ENCODE data around the gene ATP6V1B1. TPM values are rescaled to one million over a fixed set of nuclear protein-coding genes. Genes with fewer than 3 reads are reported as not detected.

ATP6V1B1 gene
- total RNA-seq, 1 donor: not detected

GRCh38 chr2:70962211-70962884, 26.6 kb downstream of the ATP6V1B1 start:
- no peak for DNase-seq (ENCODE audit: low read depth)
- H3K4me3 ChIP-seq (ENCODE audit: low read depth, low read length): no peak overlapping the region
- no peak for TF ChIP-seq CTCF (IDR thresholded peaks at IDR 0.05; ENCODE audit: insufficient read depth, low read depth, low read length)

GRCh38 chr2:70962885-70963878, 27.5 kb downstream of the ATP6V1B1 start:
- no peak for TF ChIP-seq CTCF (IDR thresholded peaks at IDR 0.05; ENCODE audit: insufficient read depth, low read depth, low read length)
- DNase-seq (ENCODE audit: low read depth): no peak
- H3K4me3 ChIP-seq (ENCODE audit: low read depth, low read length): no peak overlapping the region

- TF ChIP-seq CTCF (IDR thresholded peaks at IDR 0.05; ENCODE audit: insufficient read depth, low read depth, low read length): no peak
- H3K4me3 ChIP-seq (ENCODE audit: low read depth, low read length): no peak overlapping the region
- DNase-seq (ENCODE audit: low read depth): no peak
Measured at GRCh38 chr2:70964133-70964532, 28.4 kb downstream of the ATP6V1B1 start.

- DNase-seq (ENCODE audit: low read depth): peak; percentile 68
- peak overlapping the region; percentile 56 for H3K4me3 ChIP-seq (ENCODE audit: low read depth, low read length)
- peak; percentile 78 for TF ChIP-seq CTCF (IDR thresholded peaks at IDR 0.05; ENCODE audit: insufficient read depth, low read depth, low read length)
Measured at GRCh38 chr2:70964596-70965386, 29.1 kb downstream of the ATP6V1B1 start.

- TF ChIP-seq CTCF (IDR thresholded peaks at IDR 0.05; ENCODE audit: insufficient read depth, low read depth, low read length): no peak
- no peak for DNase-seq (ENCODE audit: low read depth)
- peak overlapping the region; percentile 56 for H3K4me3 ChIP-seq (ENCODE audit: low read depth, low read length)
Measured at GRCh38 chr2:70965506-70965905, 29.8 kb downstream of the ATP6V1B1 start.

GRCh38 chr2:70966681-70967080, 31.0 kb downstream of the ATP6V1B1 start:
- no peak for DNase-seq (ENCODE audit: low read depth)
- H3K4me3 ChIP-seq (ENCODE audit: low read depth, low read length): no peak overlapping the region
- no peak for TF ChIP-seq CTCF (IDR thresholded peaks at IDR 0.05; ENCODE audit: insufficient read depth, low read depth, low read length)
